A549 (cell line): ENCODE results near the gene CFAP97D2. TPM values are rescaled to one million over a fixed set of nuclear protein-coding genes. Genes with fewer than 3 reads are reported as not detected.

Source experiments
- ATAC-seq, 2 experiments: fragments of 200-7000 bp in 1 of 2; fragments of >200 bp in 1 of 2; cut with Nextera tagmentation in 1 of 2; cut with Tn5 transposase in 1 of 2; 3 replicates each; pipeline versions ENCODE4 v1.8.0 to v1.9.1; 2018 to 2020; ENCODE audit warnings: mild to moderate bottlenecking in 1 of 2, moderate library complexity in 1 of 2
- CTCF ChIA-PET: fragments of 300-600 bp; sonication (Branson Sonifier 250); formaldehyde crosslinking; extraction: SDS; loops from one replicate; lab custom pipeline; 2021; ENCODE audit warnings: antibody characterized with exemption, inconsistent platforms; lab: Yijun Ruan, JAX
- POLR2A ChIA-PET: fragments of 350-600 bp; formaldehyde crosslinking; extraction: SDS; loops from one replicate; lab custom pipeline; 2021; ENCODE audit warnings: antibody characterized with exemption, inconsistent platforms; lab: Yijun Ruan, JAX
- DNase-seq, 2 experiments: peaks; one replicate each; pipeline versions ENCODE4 v3.0.0 to v3.0.0-alpha.2; 2011 to 2016; ENCODE audit warnings: low read depth in 1 of 2, low spot score in 1 of 2
- FAIRE-seq: peaks from 2 replicates; lab custom pipeline; 2011; peaks lifted over from hg19 to GRCh38; lab: Jason Lieb, UNC
- H3K27ac ChIP-seq, 2 experiments: fragments of >200 bp; sonication (Bioruptor Twin); formaldehyde crosslinking; 3 replicates each; pipeline ENCODE4 v1.5.1; 2016 to 2017
- H3K4me1 ChIP-seq: fragments of >200 bp; sonication (Bioruptor Twin); formaldehyde crosslinking; 3 replicates; pipeline ENCODE4 v1.6.1; 2016
- H3K4me2 ChIP-seq: fragments of >200 bp; sonication (Bioruptor Twin); formaldehyde crosslinking; 3 replicates; pipeline ENCODE4 v1.6.1; 2016
- H3K4me3 ChIP-seq: fragments of >200 bp; sonication (Bioruptor Twin); formaldehyde crosslinking; 3 replicates; pipeline ENCODE4 v1.5.1; 2016
- H3K9me3 ChIP-seq: fragments of >200 bp; sonication (Bioruptor Twin); formaldehyde crosslinking; 3 replicates; pipeline ENCODE4 v1.6.1; 2016
- ATOH8 ChIP-seq: fragments of 250-450 bp; sonication (Bioruptor Pico); IDR thresholded peaks from 2 replicates; pipeline ENCODE4 v1.5.0; 2020; ENCODE audit warnings: low read depth, mild to moderate bottlenecking, moderate library complexity
- BCL3 ChIP-seq: fragments of >200 bp; sonication (Bioruptor Twin); formaldehyde crosslinking; IDR thresholded peaks from 3 replicates; pipeline ENCODE4 v1.6.1; 2016
- BHLHE40 ChIP-seq: IDR thresholded peaks from 2 replicates; pipeline ENCODE4 v1.6.1; 2012; ENCODE audit warnings: low read depth, low read length, inconsistent platforms
- CBX8 ChIP-seq: fragments of 200-600 bp; sonication (generic); IDR thresholded peaks from 2 replicates; pipeline ENCODE4 v1.6.1; 2016
- CHD2 ChIP-seq: fragments of 150-350 bp; IDR thresholded peaks from 2 replicates; pipeline ENCODE4 v1.6.1; 2014; ENCODE audit warnings: low read length; ENCODE audit not compliant: partially characterized antibody
- FOSB ChIP-seq: fragments of 250-450 bp; sonication (Bioruptor Pico); IDR thresholded peaks from 2 replicates; pipeline ENCODE4 v1.5.0; 2020; ENCODE audit warnings: mild to moderate bottlenecking, moderate library complexity
- HEYL ChIP-seq: fragments of 250-450 bp; sonication (Bioruptor Pico); IDR thresholded peaks from 2 replicates; pipeline ENCODE4 v1.8.0; 2021; ENCODE audit warnings: mild to moderate bottlenecking, moderate library complexity
- HMGXB4 ChIP-seq: fragments of 250-450 bp; sonication (Bioruptor Pico); IDR thresholded peaks from 2 replicates; pipeline ENCODE4 v1.5.0; 2021; ENCODE audit warnings: mild to moderate bottlenecking, moderate library complexity, borderline replicate concordance
- HOXB13 ChIP-seq: fragments of 250-450 bp; sonication (Bioruptor Pico); IDR thresholded peaks from 2 replicates; pipeline ENCODE4 v1.5.0; 2020; ENCODE audit warnings: low read depth, mild to moderate bottlenecking, moderate library complexity
- HOXB5 ChIP-seq: fragments of 250-450 bp; sonication (Bioruptor Pico); IDR thresholded peaks from 2 replicates; pipeline ENCODE4 v1.5.0; 2020; ENCODE audit warnings: mild to moderate bottlenecking, moderate library complexity
- JUN ChIP-seq, 2 experiments: fragments of >200 bp; sonication (Bioruptor Twin); formaldehyde crosslinking; IDR thresholded peaks; 2 replicates in 1 of 2; 3 replicates in 1 of 2; pipeline ENCODE4 v1.6.1; 2016 to 2017
- KDM1A ChIP-seq: fragments of 200-600 bp; sonication (generic); IDR thresholded peaks from 2 replicates; pipeline ENCODE4 v1.6.1; 2016; ENCODE audit warnings: low read depth, mild to moderate bottlenecking
- MAZ ChIP-seq: fragments of 150-350 bp; IDR thresholded peaks from 2 replicates; pipeline ENCODE4 v1.6.1; 2014; ENCODE audit warnings: antibody characterized with exemption, low read depth, low read length, borderline replicate concordance
- MYC ChIP-seq: IDR thresholded peaks from 2 replicates; pipeline ENCODE4 v1.6.1; 2012; ENCODE audit warnings: mild to moderate bottlenecking, inconsistent platforms, low read length, improper control_type of control experiment, borderline replicate concordance
- NPAS2 ChIP-seq: fragments of 250-450 bp; sonication (Bioruptor Pico); IDR thresholded peaks from 2 replicates; pipeline ENCODE4 v1.8.0; 2022; ENCODE audit warnings: mild to moderate bottlenecking, moderate library complexity, borderline replicate concordance
- PHF8 ChIP-seq: fragments of 200-600 bp; sonication (generic); IDR thresholded peaks from 2 replicates; pipeline ENCODE4 v1.6.1; 2016; ENCODE audit warnings: low read depth, mild to moderate bottlenecking, antibody characterized with exemption, moderate library complexity, borderline replicate concordance
- POLR2A ChIP-seq: IDR thresholded peaks from 2 replicates; pipeline ENCODE4 v1.6.1; 2012; ENCODE audit warnings: mild to moderate bottlenecking, low read length
- RARB ChIP-seq: fragments of 250-450 bp; sonication (Bioruptor Pico); IDR thresholded peaks from 2 replicates; pipeline ENCODE4 v1.8.0; 2021; ENCODE audit warnings: mild to moderate bottlenecking, moderate library complexity
- REST ChIP-seq: fragments of 200-600 bp; sonication (generic); IDR thresholded peaks from 2 replicates; pipeline ENCODE4 v1.6.1; 2016; ENCODE audit warnings: antibody characterized with exemption, mild to moderate bottlenecking, moderate library complexity
- RFX5 ChIP-seq: fragments of 450-650 bp; IDR thresholded peaks from 2 replicates; pipeline ENCODE4 v1.7.1; 2014; ENCODE audit warnings: antibody characterized with exemption, mild to moderate bottlenecking, moderate library complexity
- RNF2 ChIP-seq: fragments of 200-600 bp; sonication (generic); IDR thresholded peaks from 2 replicates; pipeline ENCODE4 v1.6.1; 2016; ENCODE audit warnings: low read depth, mild to moderate bottlenecking, antibody characterized with exemption, moderate library complexity, borderline replicate concordance
- ZNF302 ChIP-seq: fragments of 250-450 bp; sonication (Bioruptor Pico); IDR thresholded peaks from 2 replicates; pipeline ENCODE4 v1.9.0; 2021; ENCODE audit warnings: inconsistent platforms, mild to moderate bottlenecking, moderate library complexity
- WGBS: methylation state at CpG from one replicate; pipeline ENCODE4 v1.1.6; 2017; ENCODE audit errors: missing lambda C conversion rate; 5-methylcytosine and 5-hydroxymethylcytosine counted together
- polyA plus RNA-seq, 4 experiments: library from polyadenylated mRNA; depleted of rRNA in 3 of 4; stranded (reverse); fragments of >200 nt; fragmentation: RNase III in 1 of 4; extraction: RNeasy Plus Mini Kit Qiagen cat#74134 plus additional on column Dnase treatment in 1 of 4; gene quantifications; 2 replicates in 3 of 4; 3 replicates in 1 of 4; pipeline ENCODE4 v1.2.3, GENCODE V29; 2011 to 2017
- TF ChIP-seq, protein P1 (sequence below): IDR thresholded peaks from 2 replicates; pipeline ENCODE4 v1.6.1; 2012; ENCODE audit warnings: low read depth, borderline replicate concordance
- TF ChIP-seq, protein P2 (sequence below): IDR thresholded peaks from 2 replicates; pipeline ENCODE4 v1.6.1; 2012
- TF ChIP-seq, protein P3 (sequence below): IDR thresholded peaks from 2 replicates; pipeline ENCODE4 v1.6.1; 2012

Gene CFAP97D2
- polyA plus RNA-seq, 2 of the 4 experiments (the other 2 are of a cell fraction), result not detected

DNA sequence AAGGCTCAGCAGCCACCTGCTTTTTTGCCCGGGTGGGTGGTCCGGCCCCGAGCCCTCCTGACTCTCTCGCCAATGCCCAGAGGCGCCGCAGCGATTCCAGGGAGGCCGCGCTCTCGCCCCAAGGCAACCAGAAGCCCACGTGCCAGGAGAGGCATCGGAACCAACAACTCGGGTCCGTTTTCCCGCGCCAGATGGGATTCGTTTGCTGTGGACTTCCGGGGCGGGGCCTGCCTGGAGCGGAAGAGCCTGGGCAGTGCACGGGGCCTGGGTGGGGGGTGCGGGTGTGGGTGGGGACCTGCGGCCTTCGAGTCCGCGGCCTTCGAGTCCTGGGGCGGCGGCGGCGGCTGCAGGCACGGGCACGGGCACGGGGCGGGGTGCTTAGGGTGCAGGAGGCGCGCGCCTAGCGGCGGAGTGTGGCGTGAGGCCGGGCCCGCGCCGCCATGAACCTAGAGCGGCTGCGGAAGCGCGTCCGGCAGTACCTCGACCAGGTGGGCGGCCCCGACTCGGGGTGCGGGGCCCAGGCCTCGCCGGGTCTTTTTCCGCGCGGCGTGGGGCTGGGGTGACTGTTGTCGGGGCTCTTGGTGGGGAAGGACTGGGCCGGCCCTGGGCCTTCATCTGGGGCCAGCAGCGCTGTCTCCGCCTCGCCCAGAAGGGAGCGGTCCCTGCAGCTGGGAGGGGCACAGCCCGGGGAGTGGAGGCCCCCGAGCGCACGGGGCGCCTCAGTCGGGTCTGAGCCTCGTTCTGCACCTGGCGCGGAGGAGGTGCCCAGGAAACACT, 55.8 kb downstream of the CFAP97D2 start, which contains the start of gene CDC16:
TSS of gene CDC16 (plus strand) at position 253 of the 777 bp plus-strand sequence. CDS start at position 441, 188 bp downstream.
- DNase-seq, result peak; percentile 77 to 94
- H3K27ac ChIP-seq, result peak within 1 kb of the TSS; percentile 94 to 97
- TF ChIP-seq NPAS2 (peak; percentile 62; the same call in 1 of the 2 replicates), MAZ (no peak), JUN (IDR thresholded peaks at IDR 0.05) (peak in 1 of 2 experiments; percentile 87; a peak in 3 of 5 replicates), HEYL (CRISPR knock-in tag) (peak; percentile 70; the same call in 1 of the 2 replicates), HOXB5 (CRISPR knock-in tag) (peak; percentile 75; the same call in 1 of the 2 replicates), RFX5 (no peak), CBX8 (no peak), BCL3 (peak; percentile 52; the same call in 1 of the 3 replicates), CHD2 (no peak), HOXB13 (CRISPR knock-in tag) (peak; percentile 78), MYC (peak; percentile 55; the same call in 1 of the 2 replicates), RNF2 (peak; percentile 87; the same call in 1 of the 2 replicates), POLR2A (peak; percentile 45), BHLHE40 (peak; percentile 24; the same call in 1 of the 2 replicates), ATOH8 (CRISPR knock-in tag) (peak; percentile 95), ZNF302 (CRISPR knock-in tag) (peak; percentile 82; the same call in 1 of the 2 replicates), HMGXB4 (CRISPR knock-in tag) (no peak), KDM1A (no peak), FOSB (CRISPR knock-in tag) (no peak), REST (no peak), PHF8 (peak; percentile 86), RARB (CRISPR knock-in tag) (no peak)
- TF ChIP-seq, protein P1, sequence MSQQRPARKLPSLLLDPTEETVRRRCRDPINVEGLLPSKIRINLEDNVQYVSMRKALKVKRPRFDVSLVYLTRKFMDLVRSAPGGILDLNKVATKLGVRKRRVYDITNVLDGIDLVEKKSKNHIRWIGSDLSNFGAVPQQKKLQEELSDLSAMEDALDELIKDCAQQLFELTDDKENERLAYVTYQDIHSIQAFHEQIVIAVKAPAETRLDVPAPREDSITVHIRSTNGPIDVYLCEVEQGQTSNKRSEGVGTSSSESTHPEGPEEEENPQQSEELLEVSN, result peak; percentile 99
- TF ChIP-seq, protein P2, sequence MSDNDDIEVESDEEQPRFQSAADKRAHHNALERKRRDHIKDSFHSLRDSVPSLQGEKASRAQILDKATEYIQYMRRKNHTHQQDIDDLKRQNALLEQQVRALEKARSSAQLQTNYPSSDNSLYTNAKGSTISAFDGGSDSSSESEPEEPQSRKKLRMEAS, result peak; percentile 99
- TF ChIP-seq, protein P3, sequence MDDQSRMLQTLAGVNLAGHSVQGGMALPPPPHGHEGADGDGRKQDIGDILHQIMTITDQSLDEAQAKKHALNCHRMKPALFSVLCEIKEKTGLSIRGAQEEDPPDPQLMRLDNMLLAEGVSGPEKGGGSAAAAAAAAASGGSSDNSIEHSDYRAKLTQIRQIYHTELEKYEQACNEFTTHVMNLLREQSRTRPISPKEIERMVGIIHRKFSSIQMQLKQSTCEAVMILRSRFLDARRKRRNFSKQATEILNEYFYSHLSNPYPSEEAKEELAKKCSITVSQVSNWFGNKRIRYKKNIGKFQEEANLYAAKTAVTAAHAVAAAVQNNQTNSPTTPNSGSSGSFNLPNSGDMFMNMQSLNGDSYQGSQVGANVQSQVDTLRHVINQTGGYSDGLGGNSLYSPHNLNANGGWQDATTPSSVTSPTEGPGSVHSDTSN, result 0 out of 2 replicates have a peak, but pooled peaks have one; percentile 28
- H3K9me3 ChIP-seq, result no peaks in the 10 kb centered on the region
- ChIA-PET CTCF (no interaction called here), POLR2A (no interaction called here)
- H3K4me2 ChIP-seq, result peak within 1 kb of the TSS; percentile 98
- under 1% methylated on average over 17 of the region's 76 CpGs for WGBS
- peaks cover 5% of the 10 kb centered on the region; the same call in 1 of the 3 replicates for H3K4me1 ChIP-seq
- FAIRE-seq, result no peak
- ATAC-seq, result peak; percentile 98 to 99
- peak within 1 kb of the TSS; percentile 83 for H3K4me3 ChIP-seq
